Brain microvascular endothelial cell (primary cell): ENCODE data around the gene RIPOR1.
"Not testable (repeated sequence)": the region's sequence is repeated elsewhere in the genome, so short reads cannot be mapped to it uniquely, and the experiment has no call there.

Experiments
- DNase-seq: peaks from one replicate; pipeline ENCODE4 v3.0.0-alpha.2; 2020
- H3K27ac ChIP-seq: fragments of 250-450 bp; sonication (Bioruptor Pico); 2 replicates; pipeline ENCODE4 v1.5.1; 2020; ENCODE audit warnings: mild to moderate bottlenecking, moderate library complexity
- H3K27me3 ChIP-seq: fragments of 250-450 bp; sonication (Bioruptor Pico); replicated peaks from 2 replicates; pipeline ENCODE4 v1.5.1; 2020; ENCODE audit warnings: mild to moderate bottlenecking
- H3K36me3 ChIP-seq: fragments of 250-450 bp; sonication (Bioruptor Pico); replicated peaks from 2 replicates; pipeline ENCODE4 v1.5.1; 2020; ENCODE audit warnings: mild to moderate bottlenecking
- H3K4me3 ChIP-seq: 2 replicates; pipeline ENCODE4 v1.5.1; 2011; ENCODE audit warnings: low read depth, mild to moderate bottlenecking, control low read depth, low read length, moderate library complexity
- CTCF ChIP-seq: IDR thresholded peaks from 2 replicates; pipeline ENCODE4 v1.5.1; 2011; ENCODE audit warnings: low read depth, mild to moderate bottlenecking, moderate library complexity, low read length, control low read depth, inconsistent platforms; ENCODE audit errors: missing control alignments
- in situ Hi-C: cut with HindIII; loops from 2 replicates; pipeline ENCODE4 v1.10.0; 2017; ENCODE audit warnings: low sequenced_read_pairs, low pct_ligation_motif_present

RIPOR1 gene

GRCh38 chr16:67530013-67530939, 1.6 kb downstream of the RIPOR1 start:
- in situ Hi-C loops = no loop called here
- peak overlapping the region; percentile 76 for H3K27ac ChIP-seq
- DNase-seq = peak; percentile 68
- H3K27me3 ChIP-seq = no peaks in the 10 kb centered on the region
- no peak for TF ChIP-seq CTCF
- H3K36me3 ChIP-seq = no peaks in the 10 kb centered on the region
- H3K4me3 ChIP-seq = peak overlapping the region; percentile 78

GRCh38 chr16:67531247-67531646, 2.6 kb downstream of the RIPOR1 start:
- no peak for TF ChIP-seq CTCF
- in situ Hi-C loops = no loop called here
- no peak for DNase-seq
- Histone ChIP-seq H3K27ac (no peak overlapping the region), H3K4me3 (no peak overlapping the region), H3K27me3 (no peaks in the 10 kb centered on the region), H3K36me3 (no peaks in the 10 kb centered on the region)

- Histone ChIP-seq H3K27me3 (no peaks in the 10 kb centered on the region), H3K4me3 (no peak overlapping the region), H3K36me3 (no peaks in the 10 kb centered on the region), H3K27ac (no peak overlapping the region)
- TF ChIP-seq CTCF = no peak
- in situ Hi-C loops = no loop called here
- no peak for DNase-seq
These were observed 4.5 kb downstream of the RIPOR1 start for GRCh38 chr16:67533024-67533560.

GRCh38 chr16:67533987-67534386, 5.4 kb downstream of the RIPOR1 start:
- H3K4me3 ChIP-seq, H3K27me3 ChIP-seq, DNase-seq, H3K27ac ChIP-seq, H3K36me3 ChIP-seq, in situ Hi-C loops: not testable (repeated sequence)

- no peak for DNase-seq
- in situ Hi-C loops = no loop called here
- Histone ChIP-seq H3K4me3 (no peak overlapping the region), H3K36me3 (peaks cover under 1% of the 10 kb centered on the region), H3K27ac (no peak overlapping the region), H3K27me3 (no peaks in the 10 kb centered on the region)
- TF ChIP-seq CTCF = no peak
These were observed 5.8 kb downstream of the RIPOR1 start for GRCh38 chr16:67534431-67534830.

- H3K36me3 ChIP-seq = peaks cover 9% of the 10 kb centered on the region
- in situ Hi-C loops = no loop called here
- DNase-seq = no peak
- no peak overlapping the region for H3K4me3 ChIP-seq
- no peaks in the 10 kb centered on the region for H3K27me3 ChIP-seq
- no peak for TF ChIP-seq CTCF
- H3K27ac ChIP-seq = no peak overlapping the region
These were observed 6.6 kb downstream of the RIPOR1 start for GRCh38 chr16:67535201-67535600.
